Spleen (tissue), 7 donors: Measurements from ENCODE around the gene WDR88.

Experiments
- CTCF ChIP-seq, 11 experiments: fragments of 200-600 bp in 7 of 11; fragments of 450-650 bp in 4 of 11; sonication (generic) in 4 of 11; IDR thresholded peaks in 8 of 11; conservative IDR thresholded peaks in 3 of 11; 1 replicate in 7 of 11; 2 replicates in 4 of 11; pipeline versions ENCODE4 v1.4.0 to v1.8.0; 2016 to 2021; ENCODE audit warnings: antibody characterized with exemption in 11 of 11, inconsistent platforms in 4 of 11, mild to moderate bottlenecking in 1 of 11
- POLR2A ChIP-seq, 3 donors: fragments of 450-650 bp; IDR thresholded peaks; one replicate each; pipeline ENCODE4 v1.5.1; 2017; ENCODE audit warnings: antibody characterized with exemption in 3 of 3, mild to moderate bottlenecking in 1 of 3
- POLR2AphosphoS5 ChIP-seq, 3 donors: sonication (generic); formaldehyde crosslinking; IDR thresholded peaks; one replicate each; pipeline ENCODE4 v1.5.1; 2017; ENCODE audit warnings: antibody characterized with exemption in 3 of 3
- donor health status: DM: no; HTN: no; CAD: no; lungs with moderate emphysema.
- donor health status: DM: no; HTN: no; CAD: no.
- donor health status: DM: no; HTN: no; CAD: no.

- TF ChIP-seq CTCF (IDR thresholded peaks at IDR 0.05 in 8 of 11, conservative IDR thresholded peaks at IDR 0.05 in 3 of 11) (no peak), POLR2A (IDR thresholded peaks at IDR 0.05) (no peak), POLR2AphosphoS5 (IDR thresholded peaks at IDR 0.05) (no peak)
Measured at GRCh38 chr19:33205531-33206260, 73.8 kb downstream of the WDR88 start.
